H1 (cell line): ENCODE results near the gene TMPRSS11E. TPM values are rescaled to one million over a fixed set of nuclear protein-coding genes. Genes with fewer than 3 reads are reported as not detected.

Source experiments
- HDAC2 ChIP-seq, 2 experiments: fragments of 300-600 bp in 1 of 2; sonication (generic) in 1 of 2; IDR thresholded peaks; 2 replicates each; pipeline ENCODE4 v1.6.1; 2011 to 2012; ENCODE audit warnings: low read depth in 2 of 2, low read length in 2 of 2, mild to moderate bottlenecking in 2 of 2, moderate library complexity in 2 of 2, borderline replicate concordance in 1 of 2, inconsistent platforms in 1 of 2
- JUND ChIP-seq: IDR thresholded peaks from 2 replicates; pipeline ENCODE4 v1.6.1; 2011; ENCODE audit warnings: mild to moderate bottlenecking, improper control_type of control experiment, low read length
- POU5F1 ChIP-seq: IDR thresholded peaks from 2 replicates; pipeline ENCODE4 v1.6.1; 2011; ENCODE audit warnings: low read depth, mild to moderate bottlenecking, low read length, moderate library complexity
- RNF2 ChIP-seq: fragments of 200-900, 300-1000 bp; sonication (generic); IDR thresholded peaks from 2 replicates; pipeline ENCODE4 v1.7.1; 2016; ENCODE audit warnings: borderline replicate concordance, low read depth, mild to moderate bottlenecking, antibody characterized with exemption, low read length; ENCODE audit not compliant: poor library complexity, severe bottlenecking; ENCODE audit errors: missing control alignments
- RXRA ChIP-seq: IDR thresholded peaks from 2 replicates; pipeline ENCODE4 v1.6.1; 2011; ENCODE audit warnings: low read depth, mild to moderate bottlenecking, low read length, moderate library complexity; ENCODE audit not compliant: insufficient read depth
- TCF12 ChIP-seq: IDR thresholded peaks from 2 replicates; pipeline ENCODE4 v1.6.1; 2011; ENCODE audit warnings: low read depth, mild to moderate bottlenecking, low read length
- polyA plus RNA-seq, 7 experiments: library from polyadenylated mRNA; depleted of rRNA in 3 of 7; stranded (reverse) in 5 of 7; unstranded in 2 of 7; fragments of >200 nt in 5 of 7; fragments of 200-250 nt in 2 of 7; gene quantifications; 1 replicate in 5 of 7; 2 replicates in 1 of 7; 4 replicates in 1 of 7; pipeline versions ENCODE4 v1.2.1 to v1.2.3, GENCODE V29; 2011 to 2013; ENCODE audit warnings: missing spikeins in 2 of 7, mixed read lengths in 2 of 7
- total RNA-seq: library from RNA; stranded (reverse); fragmentation: NEBNext Ultra II Directional; extraction: Animal tissue kit (Norgen Biotek cat#: 25700); gene quantifications from 2 replicates; pipeline ENCODE4 v1.2.1, GENCODE V29; 2021

The TMPRSS11E gene
- total and polyA plus RNA-seq, 2 of the 8 experiments (the other 6 are each of a cell fraction or from before 2014, with no cell fraction given) = 0.38 to 0.71 TPM

DNA sequence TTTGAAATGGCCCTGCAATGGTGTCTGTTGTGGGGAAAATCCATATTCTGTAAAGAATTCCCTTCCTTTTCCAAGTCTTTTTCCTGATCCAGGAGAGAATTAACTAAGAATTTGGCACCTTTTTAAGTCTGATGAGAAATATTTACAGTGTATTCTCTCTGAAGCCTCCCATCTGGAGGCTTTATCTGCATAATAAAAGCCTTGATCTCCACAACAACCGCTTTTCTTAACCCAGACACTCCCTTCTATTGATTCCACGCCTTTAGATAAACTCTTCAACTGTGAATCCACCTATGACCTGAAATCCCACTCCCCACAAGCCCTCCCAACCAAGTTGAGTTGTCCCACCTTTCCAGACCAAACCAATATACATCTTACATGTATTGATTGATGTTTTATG is 43.1 kb upstream of the TMPRSS11E start (continued):
- peak; percentile 88 for TF ChIP-seq POU5F1
- TF ChIP-seq RXRA = no peak
- TF ChIP-seq HDAC2 (IDR thresholded peaks at IDR 0.05; ENCODE audit: borderline replicate concordance in 1 of 2, low read depth in 2 of 2, low read length in 2 of 2) = peak in 1 of 2 experiments; percentile 89; a peak in 1 of 4 replicates
- TF ChIP-seq JUND = no peak
- TF ChIP-seq TCF12 = peak; percentile 93
- TF ChIP-seq RNF2 = no peak
- TF ChIP-seq, all 59 proteins: peak for 8
